LNCAP (cell line): Measurements from ENCODE around the gene BET1L.

ENCODE experiments used
- CTCF ChIP-seq: fragments of 450-650 bp; IDR thresholded peaks from 2 replicates; pipeline ENCODE4 v1.5.1; 2017; ENCODE audit warnings: mild to moderate bottlenecking

The BET1L gene

GRCh38 chr11:216081-216974 is 9.1 kb upstream of the BET1L start:
- TF ChIP-seq CTCF: no peak

GRCh38 chr11:215581-216037 is 8.4 kb upstream of the BET1L start:
- no peak for TF ChIP-seq CTCF

DNA sequence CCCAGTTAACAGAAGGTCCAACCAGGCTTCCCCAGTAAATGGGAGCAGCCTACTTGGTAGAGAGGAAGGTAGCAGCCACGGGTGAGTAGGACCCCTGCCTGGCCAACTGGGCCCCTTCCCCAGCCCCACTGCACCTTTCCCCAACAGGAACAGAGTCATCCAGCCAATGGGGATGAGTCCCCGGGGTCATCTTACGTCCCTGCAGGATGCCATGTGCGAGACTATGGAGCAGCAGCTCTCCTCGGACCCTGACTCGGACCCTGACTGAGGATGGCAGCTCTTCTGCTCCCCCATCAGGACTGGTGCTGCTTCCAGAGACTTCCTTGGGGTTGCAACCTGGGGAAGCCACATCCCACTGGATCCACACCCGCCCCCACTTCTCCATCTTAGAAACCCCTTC is 6.9 kb upstream of the BET1L start:
- no peak for TF ChIP-seq CTCF

- TF ChIP-seq CTCF: no peak
Observed at GRCh38 chr11:213111-213510, 5.9 kb upstream of the BET1L start.

GRCh38 chr11:212150-213100 is 5.2 kb upstream of the BET1L start:
- no peak for TF ChIP-seq CTCF

DNA sequence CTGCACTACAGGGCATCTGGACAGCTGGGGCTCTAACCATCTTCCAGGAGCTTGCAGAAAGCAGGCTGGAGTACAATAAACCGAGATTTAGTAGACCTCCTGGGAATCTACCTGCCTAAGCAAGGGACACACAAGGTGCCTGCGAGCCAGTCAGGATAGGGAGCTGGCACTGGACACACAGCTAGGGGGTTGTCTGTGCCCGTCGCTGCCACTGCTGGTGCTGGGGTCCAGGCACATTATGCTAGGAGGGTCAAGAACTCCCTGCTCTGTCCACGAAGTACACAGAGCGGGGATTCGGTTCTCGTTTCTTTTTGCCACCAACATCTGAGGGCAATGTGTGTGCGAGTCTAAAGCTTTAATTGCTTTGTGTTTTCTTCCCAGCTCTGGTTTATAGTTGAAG is 4.5 kb upstream of the BET1L start:
- no peak for TF ChIP-seq CTCF

GRCh38 chr11:211295-211694 is 4.1 kb upstream of the BET1L start:
- no peak for TF ChIP-seq CTCF
